NCI-H1694 (cell line): Measurements from ENCODE around the gene MPI.

ENCODE experiments used
- DNase-seq: peaks from one replicate; lab custom pipeline; 2025; lab: John Stamatoyannopoulos, UW

Gene MPI

GRCh38 chr15:74889883-74890664, at the start of gene MPI:
MPI (plus strand) TSS chr15:74890042; CDS start chr15:74890074, 32 bp downstream.
- peak; percentile 77 for DNase-seq

GRCh38 chr15:74840851-74841775, 48.7 kb upstream of the MPI start:
- no peak for DNase-seq

GRCh38 chr15:74841891-74842373, 47.9 kb upstream of the MPI start:
- no peak for DNase-seq

GRCh38 chr15:74842581-74843444, 47.0 kb upstream of the MPI start, which contains the start of gene ULK3:
ULK3 (minus strand) TSS chr15:74843156; CDS start chr15:74843105, 51 bp downstream.
- peak; percentile 54 for DNase-seq

GRCh38 chr15:74843445-74843828, 46.4 kb upstream of the MPI start:
- no peak for DNase-seq

- no peak for DNase-seq
Measured at GRCh38 chr15:74843891-74844299, 45.9 kb upstream of the MPI start.

GRCh38 chr15:74844319-74845207, 45.3 kb upstream of the MPI start:
- DNase-seq = no peak

- DNase-seq = no peak
Measured at GRCh38 chr15:74845208-74845568, 44.7 kb upstream of the MPI start.

- no peak for DNase-seq
Measured at GRCh38 chr15:74845581-74845980, 44.3 kb upstream of the MPI start.

- no peak for DNase-seq
Measured at GRCh38 chr15:74847432-74847831, 42.4 kb upstream of the MPI start.

GRCh38 chr15:74850393-74850792, 39.4 kb upstream of the MPI start:
- DNase-seq = no peak

GRCh38 chr15:74851960-74852359, 37.9 kb upstream of the MPI start:
- no peak for DNase-seq

- no peak for DNase-seq
Measured at GRCh38 chr15:74854453-74855022, 35.3 kb upstream of the MPI start.

- no peak for DNase-seq
Measured at GRCh38 chr15:74855857-74856256, 34.0 kb upstream of the MPI start.

GRCh38 chr15:74856537-74856936, 33.3 kb upstream of the MPI start:
- no peak for DNase-seq

GRCh38 chr15:74857082-74857655, 32.7 kb upstream of the MPI start:
- no peak for DNase-seq

GRCh38 chr15:74857671-74858368, 32.0 kb upstream of the MPI start:
- DNase-seq = no peak

- no peak for DNase-seq
Measured at GRCh38 chr15:74858369-74858740, 31.5 kb upstream of the MPI start.

GRCh38 chr15:74863239-74864056, 26.4 kb upstream of the MPI start:
- no peak for DNase-seq
